Loucy (cell line): ENCODE results near the gene MED17.

Experiments
- EZH2phosphoT487 ChIP-seq: fragments of 200-600 bp; IDR thresholded peaks from 2 replicates; pipeline ENCODE4 v1.6.1; 2018; ENCODE audit warnings: antibody characterized with exemption, mild to moderate bottlenecking, moderate library complexity, borderline replicate concordance
- TF ChIP-seq, protein P1 (sequence below): fragments of 200-600 bp; sonication (generic); conservative IDR thresholded peaks from 2 replicates; pipeline ENCODE4 v1.5.1; 2014; ENCODE audit warnings: mild to moderate bottlenecking, antibody characterized with exemption, low read length

DNA sequence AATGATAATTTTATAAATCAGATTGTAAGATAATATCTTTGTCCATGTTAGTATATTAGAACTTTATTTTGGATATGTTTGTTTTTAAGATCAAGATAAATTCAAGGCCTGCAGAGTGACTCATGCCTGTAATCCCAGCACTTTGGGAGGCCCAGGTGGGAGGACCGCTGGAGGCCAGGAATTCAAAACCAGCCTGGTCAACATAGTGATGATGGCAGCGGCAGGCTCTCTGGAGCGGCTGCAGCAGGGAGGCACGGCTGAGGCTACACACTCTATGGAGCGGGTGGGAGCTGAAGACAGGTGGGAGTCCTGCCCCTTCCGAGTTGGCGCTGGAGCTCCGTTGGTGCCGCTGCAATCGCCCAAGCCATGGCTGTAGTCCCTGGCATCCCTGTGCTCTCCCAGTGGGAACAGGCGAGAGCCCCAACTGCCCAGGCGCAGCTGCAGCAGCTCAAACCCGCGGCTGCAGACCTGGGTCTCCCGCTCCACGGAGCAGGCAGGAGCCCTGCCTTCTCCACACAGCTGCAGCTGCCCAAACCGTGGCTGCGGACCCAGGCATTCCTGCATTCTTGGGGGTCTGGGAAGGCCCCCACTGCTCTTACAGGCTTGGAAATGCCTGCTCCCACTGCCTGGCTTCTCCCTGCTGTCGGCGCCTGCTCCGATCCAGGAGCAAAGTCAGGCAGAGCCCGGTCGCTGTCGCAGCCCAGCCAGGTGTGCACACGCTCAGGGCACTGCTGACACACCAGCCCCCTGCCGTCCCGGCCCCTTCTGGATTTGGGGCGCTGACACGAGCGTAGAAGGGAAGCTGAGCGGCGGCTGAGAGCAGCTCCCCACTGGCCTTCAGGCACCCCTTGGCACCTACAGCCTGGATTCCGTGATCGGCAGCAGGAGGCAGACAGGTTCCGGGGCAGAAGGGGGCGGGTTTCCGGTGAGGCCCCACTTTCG lies 25.9 kb upstream of the MED17 start:
- TF ChIP-seq, protein P1, sequence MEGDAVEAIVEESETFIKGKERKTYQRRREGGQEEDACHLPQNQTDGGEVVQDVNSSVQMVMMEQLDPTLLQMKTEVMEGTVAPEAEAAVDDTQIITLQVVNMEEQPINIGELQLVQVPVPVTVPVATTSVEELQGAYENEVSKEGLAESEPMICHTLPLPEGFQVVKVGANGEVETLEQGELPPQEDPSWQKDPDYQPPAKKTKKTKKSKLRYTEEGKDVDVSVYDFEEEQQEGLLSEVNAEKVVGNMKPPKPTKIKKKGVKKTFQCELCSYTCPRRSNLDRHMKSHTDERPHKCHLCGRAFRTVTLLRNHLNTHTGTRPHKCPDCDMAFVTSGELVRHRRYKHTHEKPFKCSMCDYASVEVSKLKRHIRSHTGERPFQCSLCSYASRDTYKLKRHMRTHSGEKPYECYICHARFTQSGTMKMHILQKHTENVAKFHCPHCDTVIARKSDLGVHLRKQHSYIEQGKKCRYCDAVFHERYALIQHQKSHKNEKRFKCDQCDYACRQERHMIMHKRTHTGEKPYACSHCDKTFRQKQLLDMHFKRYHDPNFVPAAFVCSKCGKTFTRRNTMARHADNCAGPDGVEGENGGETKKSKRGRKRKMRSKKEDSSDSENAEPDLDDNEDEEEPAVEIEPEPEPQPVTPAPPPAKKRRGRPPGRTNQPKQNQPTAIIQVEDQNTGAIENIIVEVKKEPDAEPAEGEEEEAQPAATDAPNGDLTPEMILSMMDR: no peak
- no peak for TF ChIP-seq EZH2phosphoT487
